HepG2 (cell line): Measurements from ENCODE around the gene ATP5MG.

ENCODE experiments used
- FOSL2 ChIP-seq: sonication (generic); formaldehyde crosslinking; IDR thresholded peaks from 2 replicates; pipeline ENCODE4 v1.4.0; 2020; ENCODE audit warnings: missing genetic modification reagents
- HNRNPK ChIP-seq: fragments of 200-400 bp; formaldehyde crosslinking; IDR thresholded peaks from 2 replicates; pipeline ENCODE4 v1.6.1; 2018; ENCODE audit warnings: low read length, low read depth, moderate library complexity, mild to moderate bottlenecking; ENCODE audit not compliant: poor library complexity, severe bottlenecking
- ZNF260 ChIP-seq: sonication (generic); formaldehyde crosslinking; IDR thresholded peaks from 2 replicates; pipeline ENCODE4 v1.4.0; 2020; ENCODE audit warnings: missing genetic modification reagents, low read depth, mild to moderate bottlenecking, borderline replicate concordance
- ZNF709 ChIP-seq: sonication (generic); formaldehyde crosslinking; IDR thresholded peaks from 2 replicates; pipeline ENCODE4 v1.5.0; 2020; ENCODE audit warnings: mild to moderate bottlenecking, missing genetic modification reagents

- TF ChIP-seq HNRNPK (no peak), ZNF260 (no peak), ZNF709 (no peak), FOSL2 (CRISPR knock-in tag) (no peak)
These were observed 30.6 kb upstream of the ATP5MG start for GRCh38 chr11:118370774-118371173.
